Testis (tissue), 3 donors: Measurements from ENCODE around the gene EIF2D. TPM values are rescaled to one million over a fixed set of nuclear protein-coding genes. Genes with fewer than 3 reads are reported as not detected.

Experiments
- DNase-seq: peaks from one replicate; pipeline ENCODE4 v3.0.0-alpha.2; 2019
- H3K27ac ChIP-seq, 2 donors: fragments of 200-600 bp; sonication (generic); one replicate each; pipeline ENCODE4 v1.5.1; 2019
- H3K27me3 ChIP-seq: fragments of 200-600 bp; sonication (generic); one replicate; pipeline ENCODE4 v1.5.1; 2019
- H3K36me3 ChIP-seq: fragments of 200-600 bp; sonication (generic); one replicate; pipeline ENCODE4 v1.5.1; 2017; ENCODE audit warnings: low read depth; ENCODE audit errors: missing control alignments
- H3K4me1 ChIP-seq: fragments of 200-600 bp; sonication (generic); one replicate; pipeline ENCODE4 v1.5.1; 2019
- H3K4me3 ChIP-seq, 2 donors: fragments of 200-600 bp; sonication (generic); one replicate each; pipeline ENCODE4 v1.5.1; 2017 to 2019
- H3K9me3 ChIP-seq: fragments of 200-600 bp; sonication (generic); one replicate; pipeline ENCODE4 v1.5.1; 2017
- POLR2A ChIP-seq: fragments of 450-650 bp; IDR thresholded peaks from one replicate; pipeline ENCODE4 v1.6.1; 2017; ENCODE audit warnings: antibody characterized with exemption, mild to moderate bottlenecking, moderate library complexity
- WGBS, 2 donors: methylation state at CpG; one replicate each; pipeline ENCODE4 v1.1.5; 2018; 5-methylcytosine and 5-hydroxymethylcytosine counted together
- intact Hi-C: fragments of 100-400 bp; cut with DNase I; formaldehyde crosslinking; loops from one replicate; pipeline ENCODE4 v1.15.1; 2023; ENCODE audit warnings: low total_unique reads
- polyA plus RNA-seq: library from polyadenylated mRNA; stranded (reverse); fragments of 350-450 nt; fragmentation: Illumina TruSeq; extraction: RNeasy Lipid Tissue Mini Kit (QIAGEN cat#74804); gene quantifications from one replicate; pipeline ENCODE4 v1.2.3, GENCODE V29; 2014; ENCODE audit warnings: low read depth, low replicate concordance; ENCODE audit not compliant: insufficient read depth
- total RNA-seq, 2 donors: library from RNA; depleted of rRNA; stranded (reverse); fragments of >200 nt; gene quantifications; one replicate each; pipeline ENCODE4 v1.2.3, GENCODE V29; 2016
- TF ChIP-seq, protein P1 (sequence below), 3 experiments: fragments of 450-650 bp in 2 of 3; fragments of 200-600 bp in 1 of 3; sonication (generic) in 1 of 3; IDR thresholded peaks; one replicate each; pipeline ENCODE4 v1.5.1; 2016 to 2019; ENCODE audit warnings: antibody characterized with exemption in 3 of 3, mild to moderate bottlenecking in 2 of 3, moderate library complexity in 1 of 3

The EIF2D gene
- total and polyA plus RNA-seq, 3 donors from 2014 or later, result 54.8 to 65.3 (median 59.4) TPM

DNA sequence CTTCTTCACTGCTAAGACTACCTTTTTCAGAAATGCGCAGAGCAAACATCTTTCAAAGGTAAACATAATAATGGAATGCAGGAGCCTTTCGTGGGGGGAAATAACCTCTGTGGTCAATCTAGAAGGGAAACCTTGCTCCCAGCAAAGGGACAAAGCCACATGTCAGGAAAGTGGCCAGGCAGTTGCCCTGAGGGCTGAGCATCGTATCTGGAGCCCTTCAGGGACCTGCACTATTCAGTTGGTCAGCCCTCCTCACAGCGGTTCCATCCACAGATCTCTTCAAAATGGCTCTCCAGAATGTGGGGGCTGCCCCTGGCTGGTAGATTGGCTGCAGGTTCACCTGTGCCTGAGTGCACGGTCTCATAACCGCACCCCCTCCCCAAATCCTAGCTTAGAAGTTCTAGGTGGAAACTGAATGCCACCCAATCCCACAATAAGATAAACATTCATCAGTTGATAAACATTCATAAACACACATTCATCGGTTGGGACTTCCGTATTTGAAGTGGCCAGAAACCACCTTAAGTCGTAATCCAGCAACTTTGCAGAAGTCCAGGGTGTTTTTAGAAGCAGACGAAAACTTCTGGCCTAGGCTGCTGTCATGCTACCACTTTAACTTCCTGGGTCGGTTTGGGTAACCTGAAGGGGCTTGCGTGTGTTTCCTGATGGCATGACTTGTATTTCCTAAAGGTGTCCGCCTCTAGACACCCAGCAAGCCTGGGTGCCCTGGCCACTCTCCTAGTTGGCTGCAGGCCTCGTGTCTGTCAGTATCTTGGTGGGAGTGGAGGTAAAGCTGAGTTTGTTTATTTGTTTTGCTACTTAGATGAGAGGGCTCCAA lies 54.4 kb downstream of the EIF2D start:
- H3K4me3 ChIP-seq, result peak overlapping the region; percentile 37 to 63
- 52 to 60% methylated on average over 14 of the region's 14 CpGs for WGBS, 2 donors
- no peaks in the 10 kb centered on the region for H3K36me3 ChIP-seq
- no peaks in the 10 kb centered on the region for H3K27me3 ChIP-seq
- peak overlapping the region in 1 of 2 donors; percentile 34 for H3K27ac ChIP-seq
- no peak for TF ChIP-seq POLR2A
- TF ChIP-seq, protein P1, sequence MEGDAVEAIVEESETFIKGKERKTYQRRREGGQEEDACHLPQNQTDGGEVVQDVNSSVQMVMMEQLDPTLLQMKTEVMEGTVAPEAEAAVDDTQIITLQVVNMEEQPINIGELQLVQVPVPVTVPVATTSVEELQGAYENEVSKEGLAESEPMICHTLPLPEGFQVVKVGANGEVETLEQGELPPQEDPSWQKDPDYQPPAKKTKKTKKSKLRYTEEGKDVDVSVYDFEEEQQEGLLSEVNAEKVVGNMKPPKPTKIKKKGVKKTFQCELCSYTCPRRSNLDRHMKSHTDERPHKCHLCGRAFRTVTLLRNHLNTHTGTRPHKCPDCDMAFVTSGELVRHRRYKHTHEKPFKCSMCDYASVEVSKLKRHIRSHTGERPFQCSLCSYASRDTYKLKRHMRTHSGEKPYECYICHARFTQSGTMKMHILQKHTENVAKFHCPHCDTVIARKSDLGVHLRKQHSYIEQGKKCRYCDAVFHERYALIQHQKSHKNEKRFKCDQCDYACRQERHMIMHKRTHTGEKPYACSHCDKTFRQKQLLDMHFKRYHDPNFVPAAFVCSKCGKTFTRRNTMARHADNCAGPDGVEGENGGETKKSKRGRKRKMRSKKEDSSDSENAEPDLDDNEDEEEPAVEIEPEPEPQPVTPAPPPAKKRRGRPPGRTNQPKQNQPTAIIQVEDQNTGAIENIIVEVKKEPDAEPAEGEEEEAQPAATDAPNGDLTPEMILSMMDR (IDR thresholded peaks at IDR 0.05), result no peak
- intact Hi-C loops, result no loop called here
- H3K9me3 ChIP-seq, result no peaks in the 10 kb centered on the region
- DNase-seq, result no peak
- peaks cover 31% of the 10 kb centered on the region for H3K4me1 ChIP-seq

DNA sequence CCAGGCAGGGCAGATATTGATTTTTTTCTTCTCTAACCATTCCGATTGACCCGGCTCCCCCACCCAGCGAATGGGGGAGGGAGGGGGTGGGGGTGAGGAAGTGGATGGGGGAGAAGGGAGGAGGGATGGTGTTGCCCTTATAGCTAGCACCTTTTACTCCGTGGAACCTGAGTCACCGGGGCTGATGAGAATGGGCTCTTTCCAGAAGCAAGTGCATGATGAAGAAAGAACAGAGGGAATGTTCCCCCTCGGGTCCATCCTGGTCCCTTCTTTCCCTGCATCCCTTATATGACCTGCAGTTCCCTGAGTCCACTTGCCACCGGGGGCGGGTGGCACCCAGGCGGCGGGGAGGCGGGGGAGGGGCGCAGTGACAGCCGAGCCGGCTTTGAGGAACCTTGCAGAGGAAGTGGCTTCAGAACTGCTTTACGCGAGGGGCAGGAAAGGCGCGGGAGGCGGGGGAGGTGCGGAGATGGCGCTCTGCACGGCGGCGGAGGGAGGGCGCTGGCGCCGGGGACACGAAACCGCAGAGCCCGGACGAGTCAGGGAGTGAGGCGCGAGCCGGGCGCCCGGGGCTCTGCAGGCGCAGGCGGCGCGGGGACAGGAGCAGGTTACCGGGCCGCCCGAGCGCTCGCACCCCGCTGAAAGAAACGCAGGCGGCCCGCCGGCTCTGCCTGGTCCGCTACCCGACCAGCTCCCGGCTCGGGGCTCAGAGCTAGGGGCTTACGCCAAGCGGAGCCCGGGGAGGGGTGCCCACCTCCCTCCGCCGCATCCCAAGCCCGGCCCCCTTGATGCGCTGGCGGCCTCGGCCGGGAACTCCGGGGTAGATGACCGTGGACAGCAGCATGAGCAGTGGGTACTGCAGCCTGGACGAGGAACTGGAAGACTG lies 55.3 kb downstream of the EIF2D start:
- peaks cover 31% of the 10 kb centered on the region for H3K4me1 ChIP-seq
- 2 to 16% methylated on average over 7 to 65 of the region's 67 CpGs for WGBS, 2 donors
- TF ChIP-seq POLR2A, result no peak
- TF ChIP-seq, protein P1 (IDR thresholded peaks at IDR 0.05), result no peak
- intact Hi-C loops, result no loop called here
- no peaks in the 10 kb centered on the region for H3K9me3 ChIP-seq
- no peaks in the 10 kb centered on the region for H3K36me3 ChIP-seq
- H3K27me3 ChIP-seq, result no peaks in the 10 kb centered on the region
- peak overlapping the region in 1 of 2 donors; percentile 34 for H3K27ac ChIP-seq
- peak overlapping the region; percentile 37 to 63 for H3K4me3 ChIP-seq
- peak; percentile 79 for DNase-seq

DNA sequence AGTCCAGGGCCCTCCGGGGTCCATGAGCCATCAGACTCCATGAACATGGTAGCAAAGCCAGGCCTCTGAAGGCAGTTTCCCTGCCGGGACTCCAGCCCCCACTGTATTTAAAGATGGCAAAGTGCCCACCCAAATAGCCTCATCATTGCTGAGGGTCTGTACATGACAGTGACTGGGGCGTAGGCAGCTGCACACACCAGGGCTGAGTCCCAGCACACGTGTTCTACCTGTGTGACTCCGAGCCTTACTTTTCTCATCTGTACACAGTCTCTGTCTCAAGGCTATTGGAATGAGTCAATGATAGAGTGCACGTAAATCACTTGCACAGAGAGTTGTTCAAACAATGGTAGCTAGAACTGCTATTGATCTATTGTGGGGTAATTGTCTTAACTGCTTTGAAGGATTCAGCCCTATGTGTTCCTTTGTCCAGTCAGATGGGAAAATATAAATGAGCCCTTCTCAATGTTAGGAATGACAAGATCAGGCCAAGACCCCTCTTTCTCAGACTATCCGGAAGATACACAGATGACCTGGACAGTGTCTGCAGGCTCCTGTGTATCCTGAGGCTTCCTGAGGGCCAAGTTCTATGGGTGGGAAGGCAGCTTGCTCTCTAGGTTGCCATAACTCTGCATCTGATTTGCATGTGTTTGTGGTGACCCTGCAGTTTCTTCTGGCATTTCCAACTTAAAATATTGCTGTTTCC lies 56.1 kb downstream of the EIF2D start:
- H3K36me3 ChIP-seq, result no peaks in the 10 kb centered on the region
- no peak overlapping the region for H3K4me3 ChIP-seq
- H3K9me3 ChIP-seq, result no peaks in the 10 kb centered on the region
- DNase-seq, result no peak
- no peak overlapping the region for H3K27ac ChIP-seq
- H3K4me1 ChIP-seq, result peaks cover 31% of the 10 kb centered on the region
- TF ChIP-seq, protein P1 (IDR thresholded peaks at IDR 0.05), result no peak
- no peak for TF ChIP-seq POLR2A
- 74 to 80% methylated on average over 7 of the region's 7 CpGs for WGBS, 2 donors
- intact Hi-C loops, result no loop called here
- no peaks in the 10 kb centered on the region for H3K27me3 ChIP-seq

DNA sequence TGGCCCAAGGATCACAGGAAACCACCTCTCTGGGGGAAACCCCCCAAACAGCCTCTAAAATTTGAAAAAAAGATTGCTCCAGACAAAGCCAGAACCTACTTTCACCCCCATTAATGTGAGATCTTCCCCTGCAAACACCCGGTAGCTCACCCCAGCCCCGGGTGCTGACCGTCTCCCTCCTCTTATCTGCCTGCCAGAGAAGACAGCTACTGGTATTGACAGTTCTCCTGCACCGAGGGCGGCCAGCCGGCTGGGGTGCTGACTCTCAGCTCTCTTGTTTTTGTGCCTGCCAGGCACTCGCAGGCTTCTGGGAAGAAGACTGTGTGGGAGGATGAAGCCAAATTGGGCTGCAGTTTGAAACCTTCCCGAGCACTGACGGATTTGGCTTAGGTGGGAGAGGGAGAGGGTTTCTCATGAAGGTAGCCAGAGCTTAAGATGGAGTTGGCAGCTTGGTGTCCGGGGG lies 56.8 kb downstream of the EIF2D start:
- 33 to 55% methylated on average over 10 of the region's 10 CpGs for WGBS, 2 donors
- Histone ChIP-seq H3K9me3 (no peaks in the 10 kb centered on the region), H3K27me3 (no peaks in the 10 kb centered on the region), H3K4me1 (peaks cover 31% of the 10 kb centered on the region), H3K4me3 (no peak overlapping the region), H3K27ac (no peak overlapping the region), H3K36me3 (no peaks in the 10 kb centered on the region)
- DNase-seq, result peak; percentile 73
- intact Hi-C loops, result no loop called here
- TF ChIP-seq, protein P1 (IDR thresholded peaks at IDR 0.05), result no peak
- TF ChIP-seq POLR2A, result no peak
